ENCODE data around the gene C1QTNF6.

GRCh38 chr22:37169947-37170688 lies 17.9 kb downstream of the C1QTNF6 start:
- TF ChIP-seq CTCF (conservative IDR thresholded peaks at IDR 0.05; ENCODE audit: low read depth, low read length): no peak
- TF ChIP-seq EZH2 (IDR thresholded peaks at IDR 0.05; ENCODE audit: borderline replicate concordance, low read depth, low read length, poor library complexity, severe bottlenecking): no peak

All from A673 (cell line).